ENCODE measurements around the gene STX8. TPM values are rescaled to one million over a fixed set of nuclear protein-coding genes. Genes with fewer than 3 reads are reported as not detected.
"Not testable (repeated sequence)": the region's sequence is repeated elsewhere in the genome, so short reads cannot be mapped to it uniquely, and the experiment has no call there.

STX8 gene
- total RNA-seq, 1 donor from 2014 or later, result 28.6 TPM

- ATAC-seq, result no peak
- no peak for DNase-seq (ENCODE audit: low spot score)
These were observed 18.4 kb downstream of the STX8 start for GRCh38 chr17:9557161-9557755.

- DNase-seq (ENCODE audit: low spot score), result not testable (repeated sequence)
- peak; percentile 31 for ATAC-seq
These were observed 20.9 kb downstream of the STX8 start for GRCh38 chr17:9554715-9555114.

- ATAC-seq (no peak), DNase-seq (ENCODE audit: low spot score) (no peak)
These were observed 22.0 kb downstream of the STX8 start for GRCh38 chr17:9553596-9553995.

GRCh38 chr17:9553181-9553580, 22.4 kb downstream of the STX8 start:
- ATAC-seq, result no peak

GRCh38 chr17:9549215-9549614, 26.4 kb downstream of the STX8 start:
- no peak for ATAC-seq
- no peak for DNase-seq (ENCODE audit: low spot score)

More at GRCh38 chr17:9553181-9553580, 22.4 kb downstream of the STX8 start:
- DNase-seq (ENCODE audit: low spot score), result no peak

- DNase-seq (ENCODE audit: low spot score) (no peak), ATAC-seq (no peak)
These were observed 31.4 kb downstream of the STX8 start for GRCh38 chr17:9544221-9544620.

GRCh38 chr17:9541718-9542117, 33.9 kb downstream of the STX8 start:
- DNase-seq (ENCODE audit: low spot score) (no peak), ATAC-seq (no peak)

- ATAC-seq, result no peak
These were observed 37.0 kb downstream of the STX8 start for GRCh38 chr17:9538626-9539025.

GRCh38 chr17:9537177-9537776, 38.3 kb downstream of the STX8 start:
- peak; percentile 65 for ATAC-seq
- no peak for DNase-seq (ENCODE audit: low spot score)

More at GRCh38 chr17:9538626-9539025, 37.0 kb downstream of the STX8 start:
- no peak for DNase-seq (ENCODE audit: low spot score)

GRCh38 chr17:9536061-9536460, 39.6 kb downstream of the STX8 start:
- no peak for ATAC-seq
- DNase-seq (ENCODE audit: low spot score), result no peak

GRCh38 chr17:9533441-9533840, 42.2 kb downstream of the STX8 start:
- ATAC-seq (no peak), DNase-seq (ENCODE audit: low spot score) (no peak)

- ATAC-seq, result no peak
- no peak for DNase-seq (ENCODE audit: low spot score)
These were observed 42.9 kb downstream of the STX8 start for GRCh38 chr17:9532715-9533114.

- no peak for DNase-seq (ENCODE audit: low spot score)
These were observed 44.6 kb downstream of the STX8 start for GRCh38 chr17:9531034-9531433.

GRCh38 chr17:9529033-9529700, 46.5 kb downstream of the STX8 start:
- ATAC-seq (peak; percentile 56), DNase-seq (ENCODE audit: low spot score) (no peak)

More at GRCh38 chr17:9531034-9531433, 44.6 kb downstream of the STX8 start:
- no peak for ATAC-seq

GRCh38 chr17:9527788-9528187, 47.8 kb downstream of the STX8 start:
- no peak for ATAC-seq
- no peak for DNase-seq (ENCODE audit: low spot score)

GRCh38 chr17:9522074-9522473, 53.5 kb downstream of the STX8 start:
- DNase-seq (ENCODE audit: low spot score) (no peak), ATAC-seq (peak; percentile 78)

- ATAC-seq (no peak), DNase-seq (ENCODE audit: low spot score) (no peak)
These were observed 54.6 kb downstream of the STX8 start for GRCh38 chr17:9521062-9521461.

- DNase-seq (ENCODE audit: low spot score), result no peak
- no peak for ATAC-seq
These were observed 55.0 kb downstream of the STX8 start for GRCh38 chr17:9520649-9521048.

- DNase-seq (ENCODE audit: low spot score) (no peak), ATAC-seq (no peak)
These were observed 55.9 kb downstream of the STX8 start for GRCh38 chr17:9519583-9520272.

- no peak for ATAC-seq
- DNase-seq (ENCODE audit: low spot score), result no peak
These were observed 58.2 kb downstream of the STX8 start for GRCh38 chr17:9517396-9517795.

GRCh38 chr17:9513266-9513665, 62.4 kb downstream of the STX8 start:
- no peak for ATAC-seq
- no peak for DNase-seq (ENCODE audit: low spot score)

Data from left lobe of liver (tissue), 2 donors.